HCT116 (cell line): ENCODE results near the gene LRRC43. TPM values are rescaled to one million over a fixed set of nuclear protein-coding genes. Genes with fewer than 3 reads are reported as not detected.

Experiments
- ATAC-seq: fragments of 200-7000 bp; cut with Tn5 transposase; 2 replicates; pipeline ENCODE4 v1.9.1; 2020; ENCODE audit warnings: mild to moderate bottlenecking, moderate library complexity
- BruUV-seq: library from RNA; stranded (reverse); fragments of 400-500 nt; replicated peaks from 2 replicates; lab custom pipeline; 2021; lab: Mats Ljungman, UMichigan
- CTCF ChIA-PET: fragments of 300-600 bp; sonication (Branson Sonifier 250); formaldehyde crosslinking; loops from one replicate; lab custom pipeline; 2021; ENCODE audit warnings: antibody characterized with exemption; lab: Charles Lee
- POLR2A ChIA-PET: fragments of 300-600, 350-600 bp; sonication (Branson Sonifier 250); formaldehyde crosslinking; loops from one replicate; lab custom pipeline; 2021; ENCODE audit warnings: antibody characterized with exemption; lab: Charles Lee
- RAD21 ChIA-PET, 2 experiments: fragments of 300-600 bp; sonication (Branson Sonifier 250); formaldehyde crosslinking; loops; one replicate each; lab custom pipeline; 2023; ENCODE audit warnings: low total read pairs in 2 of 2; ENCODE audit not compliant: uncharacterized antibody in 2 of 2, unreplicated experiment in 2 of 2, low non-redundant PET in 1 of 2; lab: Charles Lee
- DNase-seq: peaks from one replicate; pipeline ENCODE4 v3.0.0-alpha.2; 2010; ENCODE audit warnings: low read depth, low spot score
- H2AFZ ChIP-seq: fragments of 200-600 bp; shearing (Covaris generic), sonication (generic); 2 replicates; pipeline ENCODE4 v1.6.1; 2017; ENCODE audit warnings: low read depth, mixed run types, mixed read lengths, antibody characterized with exemption, low read length; ENCODE audit not compliant: poor library complexity, severe bottlenecking
- H3K27ac ChIP-seq: 2 replicates; pipeline ENCODE4 v1.5.1; 2012; ENCODE audit warnings: low read depth, low read length
- H3K27me3 ChIP-seq: fragments of 200-600 bp; sonication (generic); 2 replicates; pipeline ENCODE4 v1.6.1; 2016; ENCODE audit warnings: mixed run types, low read length, mixed read lengths; ENCODE audit not compliant: insufficient read depth
- H3K36me3 ChIP-seq, 2 experiments: fragments of 200-500 bp in 1 of 2; fragments of 200-600 bp in 1 of 2; sonication (Bioruptor generic) in 1 of 2; sonication (generic) in 1 of 2; 2 replicates each; pipeline versions ENCODE4 v1.5.1 to v1.6.1; 2014 to 2016; ENCODE audit warnings: low read length in 2 of 2, inconsistent platforms in 1 of 2, mixed read lengths in 1 of 2, mixed run types in 1 of 2; ENCODE audit not compliant: insufficient read depth in 2 of 2, control insufficient read depth in 1 of 2
- H3K4me1 ChIP-seq, 2 experiments: fragments of 200-600 bp in 1 of 2; sonication (generic) in 1 of 2; 2 replicates each; pipeline versions ENCODE4 v1.5.1 to v1.6.1; 2012 to 2017; ENCODE audit warnings: low read length in 2 of 2, inconsistent platforms in 1 of 2, mild to moderate bottlenecking in 1 of 2, mixed read lengths in 1 of 2, mixed run types in 1 of 2, moderate library complexity in 1 of 2; ENCODE audit not compliant: insufficient read depth in 2 of 2, control insufficient read depth in 1 of 2
- H3K4me2 ChIP-seq: fragments of 200-600 bp; sonication (generic); 2 replicates; pipeline ENCODE4 v1.6.1; 2017; ENCODE audit warnings: mixed run types, low read length, mixed read lengths
- H3K4me3 ChIP-seq, 2 experiments: fragments of 200-600 bp in 1 of 2; sonication (generic) in 1 of 2; replicated peaks in 1 of 2; 2 replicates each; pipeline ENCODE4 v1.5.1; 2011 to 2016; ENCODE audit warnings: low read length in 2 of 2, control low read depth in 1 of 2, low read depth in 1 of 2, mild to moderate bottlenecking in 1 of 2, mixed read lengths in 1 of 2, mixed run types in 1 of 2
- H3K79me2 ChIP-seq: fragments of 200-600 bp; sonication (generic); 2 replicates; pipeline ENCODE4 v1.6.1; 2017; ENCODE audit warnings: mild to moderate bottlenecking, mixed run types, low read length, moderate library complexity, mixed read lengths; ENCODE audit not compliant: insufficient read depth
- H3K9ac ChIP-seq: fragments of 200-600 bp; sonication (generic); 2 replicates; pipeline ENCODE4 v1.6.1; 2016; ENCODE audit warnings: low read length, mixed read lengths
- H3K9me2 ChIP-seq: fragments of 200-600 bp; sonication (generic), shearing (Covaris generic); 2 replicates; pipeline ENCODE4 v1.6.1; 2017; ENCODE audit warnings: mixed run types, mild to moderate bottlenecking, moderate library complexity; ENCODE audit not compliant: insufficient read depth
- H3K9me3 ChIP-seq, 2 experiments: fragments of 200-500 bp in 1 of 2; fragments of 200-600 bp in 1 of 2; sonication (Bioruptor generic) in 1 of 2; sonication (generic) in 1 of 2; 2 replicates each; pipeline ENCODE4 v1.6.1; 2014 to 2017; ENCODE audit warnings: low read length in 2 of 2, mixed read lengths in 2 of 2, inconsistent platforms in 1 of 2, low read depth in 1 of 2, mild to moderate bottlenecking in 1 of 2, mixed run types in 1 of 2, moderate library complexity in 1 of 2; ENCODE audit not compliant: control insufficient read depth in 1 of 2, insufficient read depth in 1 of 2
- H4K20me1 ChIP-seq: fragments of 200-600 bp; sonication (generic), shearing (Covaris generic); 2 replicates; pipeline ENCODE4 v1.6.1; 2017; ENCODE audit warnings: mixed run types, mild to moderate bottlenecking, moderate library complexity; ENCODE audit not compliant: insufficient read depth
- ATF3 ChIP-seq: IDR thresholded peaks from 2 replicates; pipeline ENCODE4 v1.6.1; 2012
- CBX3 ChIP-seq: IDR thresholded peaks from 2 replicates; pipeline ENCODE4 v1.6.1; 2012; ENCODE audit warnings: low read depth
- ELF1 ChIP-seq: IDR thresholded peaks from 2 replicates; pipeline ENCODE4 v1.6.1; 2012; ENCODE audit warnings: low read depth, borderline replicate concordance
- EZH2phosphoT487 ChIP-seq: fragments of 200-600 bp; IDR thresholded peaks from 2 replicates; pipeline ENCODE4 v1.6.1; 2018; ENCODE audit warnings: antibody characterized with exemption, borderline replicate concordance
- FOSL1 ChIP-seq: IDR thresholded peaks from 2 replicates; pipeline ENCODE4 v1.6.1; 2012; ENCODE audit warnings: low read depth
- JUND ChIP-seq: IDR thresholded peaks from 2 replicates; pipeline ENCODE4 v1.6.1; 2012
- MAX ChIP-seq: IDR thresholded peaks from 2 replicates; pipeline ENCODE4 v1.6.1; 2012
- POLR2AphosphoS5 ChIP-seq: IDR thresholded peaks from 2 replicates; pipeline ENCODE4 v1.6.1; 2011; ENCODE audit warnings: mild to moderate bottlenecking, low read depth, low read length, moderate library complexity
- REST ChIP-seq: IDR thresholded peaks from 2 replicates; pipeline ENCODE4 v1.6.1; 2012; ENCODE audit warnings: low read depth
- SIN3A ChIP-seq: IDR thresholded peaks from 2 replicates; pipeline ENCODE4 v1.6.1; 2012; ENCODE audit warnings: low read depth
- SRF ChIP-seq: IDR thresholded peaks from 2 replicates; pipeline ENCODE4 v1.6.1; 2012; ENCODE audit warnings: low read depth
- TCF7L2 ChIP-seq: IDR thresholded peaks from 2 replicates; pipeline ENCODE4 v1.7.0; 2011; ENCODE audit warnings: borderline replicate concordance, inconsistent platforms; ENCODE audit not compliant: insufficient read depth, insufficient read length; ENCODE audit errors: extremely low read depth
- YY1 ChIP-seq: IDR thresholded peaks from 2 replicates; pipeline ENCODE4 v1.6.1; 2011; ENCODE audit warnings: low read length, low read depth, moderate library complexity, mild to moderate bottlenecking; ENCODE audit not compliant: insufficient replicate concordance; ENCODE audit errors: extremely low read depth
- ZFX ChIP-seq: fragments of 450-650 bp; IDR thresholded peaks from 2 replicates; pipeline ENCODE4 v1.6.1; 2017
- ZNF274 ChIP-seq: fragments of 200-500 bp; sonication (Bioruptor generic); IDR thresholded peaks from 2 replicates; pipeline ENCODE4 v1.6.1; 2014; ENCODE audit warnings: mild to moderate bottlenecking, low read depth, low read length, inconsistent platforms
- intact Hi-C: fragments of 100-400 bp; cut with micrococcal nuclease; formaldehyde crosslinking; loops from 2 replicates; pipeline ENCODE4 v1.10.0; 2022
- total RNA-seq: library from RNA; stranded (reverse); gene quantifications from one replicate; pipeline ENCODE4 v1.2.1, GENCODE V29; 2021; ENCODE audit not compliant: unreplicated experiment
- TF ChIP-seq, protein P1 (sequence below): IDR thresholded peaks from 2 replicates; pipeline ENCODE4 v1.6.1; 2011; ENCODE audit warnings: mild to moderate bottlenecking, low read length, moderate library complexity; ENCODE audit not compliant: insufficient replicate concordance; ENCODE audit errors: extremely low read depth
- TF ChIP-seq, protein P2 (sequence below), 3 experiments: fragments of 200-600 bp in 1 of 3; sonication (generic) in 1 of 3; IDR thresholded peaks in 2 of 3; conservative IDR thresholded peaks in 1 of 3; 2 replicates each; pipeline ENCODE4 v1.5.1; 2012 to 2017; ENCODE audit warnings: low read depth in 2 of 3, low read length in 2 of 3, antibody characterized with exemption in 1 of 3, borderline replicate concordance in 1 of 3, control low read depth in 1 of 3, mild to moderate bottlenecking in 1 of 3, mixed read lengths in 1 of 3, mixed run types in 1 of 3, moderate library complexity in 1 of 3; ENCODE audit not compliant: insufficient read depth in 1 of 3

The LRRC43 gene
- total RNA-seq, 1 experiment from 2014 or later = not detected

GRCh38 chr12:122139266-122139665, 43.7 kb upstream of the LRRC43 start:
- DNase-seq = no peak
- H3K4me3 ChIP-seq = no peak overlapping the region
- POLR2A ChIA-PET = no interaction called here
- no peaks in the 10 kb centered on the region for H3K9me3 ChIP-seq
- no peaks in the 10 kb centered on the region for H3K27me3 ChIP-seq
- no peak overlapping the region for H3K27ac ChIP-seq
- H3K9ac ChIP-seq = no peak overlapping the region
- no peaks in the 10 kb centered on the region for H3K4me1 ChIP-seq
- no peak overlapping the region for H3K4me2 ChIP-seq
- TF ChIP-seq SRF (no peak), TCF7L2 (no peak), ZFX (no peak), FOSL1 (no peak), EZH2phosphoT487 (no peak), REST (no peak), ZNF274 (no peak), ELF1 (no peak), POLR2AphosphoS5 (no peak), MAX (no peak), SIN3A (no peak), ATF3 (no peak), CBX3 (no peak), YY1 (no peak), JUND (no peak)
- TF ChIP-seq, protein P1, sequence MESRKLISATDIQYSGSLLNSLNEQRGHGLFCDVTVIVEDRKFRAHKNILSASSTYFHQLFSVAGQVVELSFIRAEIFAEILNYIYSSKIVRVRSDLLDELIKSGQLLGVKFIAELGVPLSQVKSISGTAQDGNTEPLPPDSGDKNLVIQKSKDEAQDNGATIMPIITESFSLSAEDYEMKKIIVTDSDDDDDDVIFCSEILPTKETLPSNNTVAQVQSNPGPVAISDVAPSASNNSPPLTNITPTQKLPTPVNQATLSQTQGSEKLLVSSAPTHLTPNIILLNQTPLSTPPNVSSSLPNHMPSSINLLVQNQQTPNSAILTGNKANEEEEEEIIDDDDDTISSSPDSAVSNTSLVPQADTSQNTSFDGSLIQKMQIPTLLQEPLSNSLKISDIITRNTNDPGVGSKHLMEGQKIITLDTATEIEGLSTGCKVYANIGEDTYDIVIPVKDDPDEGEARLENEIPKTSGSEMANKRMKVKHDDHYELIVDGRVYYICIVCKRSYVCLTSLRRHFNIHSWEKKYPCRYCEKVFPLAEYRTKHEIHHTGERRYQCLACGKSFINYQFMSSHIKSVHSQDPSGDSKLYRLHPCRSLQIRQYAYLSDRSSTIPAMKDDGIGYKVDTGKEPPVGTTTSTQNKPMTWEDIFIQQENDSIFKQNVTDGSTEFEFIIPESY = no peak
- TF ChIP-seq, protein P2, sequence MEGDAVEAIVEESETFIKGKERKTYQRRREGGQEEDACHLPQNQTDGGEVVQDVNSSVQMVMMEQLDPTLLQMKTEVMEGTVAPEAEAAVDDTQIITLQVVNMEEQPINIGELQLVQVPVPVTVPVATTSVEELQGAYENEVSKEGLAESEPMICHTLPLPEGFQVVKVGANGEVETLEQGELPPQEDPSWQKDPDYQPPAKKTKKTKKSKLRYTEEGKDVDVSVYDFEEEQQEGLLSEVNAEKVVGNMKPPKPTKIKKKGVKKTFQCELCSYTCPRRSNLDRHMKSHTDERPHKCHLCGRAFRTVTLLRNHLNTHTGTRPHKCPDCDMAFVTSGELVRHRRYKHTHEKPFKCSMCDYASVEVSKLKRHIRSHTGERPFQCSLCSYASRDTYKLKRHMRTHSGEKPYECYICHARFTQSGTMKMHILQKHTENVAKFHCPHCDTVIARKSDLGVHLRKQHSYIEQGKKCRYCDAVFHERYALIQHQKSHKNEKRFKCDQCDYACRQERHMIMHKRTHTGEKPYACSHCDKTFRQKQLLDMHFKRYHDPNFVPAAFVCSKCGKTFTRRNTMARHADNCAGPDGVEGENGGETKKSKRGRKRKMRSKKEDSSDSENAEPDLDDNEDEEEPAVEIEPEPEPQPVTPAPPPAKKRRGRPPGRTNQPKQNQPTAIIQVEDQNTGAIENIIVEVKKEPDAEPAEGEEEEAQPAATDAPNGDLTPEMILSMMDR (IDR thresholded peaks at IDR 0.05 in 2 of 3, conservative IDR thresholded peaks at IDR 0.05 in 1 of 3; ENCODE audit: borderline replicate concordance in 1 of 3, insufficient read depth in 1 of 3, low read depth in 2 of 3, low read length in 2 of 3) = no peak
- TF ChIP-seq, all 23 proteins: peak for 0
- no peaks in the 10 kb centered on the region for H3K9me2 ChIP-seq
- CTCF ChIA-PET = no interaction called here
- no peaks in the 10 kb centered on the region for H3K79me2 ChIP-seq
- no peak for ATAC-seq
- no peak overlapping the region for H2AFZ ChIP-seq
- no TSS peak for BruUV-seq
- no peaks in the 10 kb centered on the region for H4K20me1 ChIP-seq
- RAD21 ChIA-PET = no interaction called here
- intact Hi-C loops = no loop called here
- peaks cover 7 to 29% of the 10 kb centered on the region in 2 experiments; a peak in 3 of 4 replicates for H3K36me3 ChIP-seq
